GM19351 (cell line): ENCODE measurements around the gene ITGA3.

ENCODE experiments used
- ATAC-seq: cut with Tn5 transposase; IDR thresholded peaks from one replicate; pipeline ENCODE4 v1.9.1; 2021; ENCODE audit warnings: mild to moderate bottlenecking, moderate library complexity; ENCODE audit not compliant: unreplicated experiment

ITGA3 gene

GRCh38 chr17:50123649-50124349, 67.9 kb downstream of the ITGA3 start:
- no peak for ATAC-seq

DNA sequence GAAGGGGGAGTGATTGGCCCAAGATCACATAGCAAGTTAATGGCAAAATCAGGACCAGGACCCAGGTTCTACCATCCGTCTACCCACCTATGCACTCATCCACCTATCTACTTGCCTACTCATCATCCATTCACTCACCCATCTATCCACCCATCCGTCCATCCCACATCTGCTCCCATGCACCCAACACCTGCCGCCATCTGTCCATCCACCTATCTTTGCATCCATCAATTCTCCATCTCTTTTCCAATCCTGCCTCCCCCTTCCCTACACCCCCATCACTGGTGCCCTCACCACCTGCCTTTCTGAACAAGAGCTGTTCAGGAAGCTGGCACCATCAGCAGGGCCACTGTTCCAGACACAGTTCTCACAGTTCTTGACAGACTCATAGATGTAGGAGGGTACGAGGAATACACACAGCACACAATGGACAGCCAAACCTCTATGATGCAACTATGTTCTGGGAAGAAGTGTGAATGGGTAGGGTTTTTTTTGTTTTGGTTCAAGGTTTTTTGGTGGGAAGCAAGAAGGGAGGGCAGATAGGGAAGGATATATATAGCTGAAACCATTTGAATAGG, 69.6 kb downstream of the ITGA3 start:
- ATAC-seq, result no peak

DNA sequence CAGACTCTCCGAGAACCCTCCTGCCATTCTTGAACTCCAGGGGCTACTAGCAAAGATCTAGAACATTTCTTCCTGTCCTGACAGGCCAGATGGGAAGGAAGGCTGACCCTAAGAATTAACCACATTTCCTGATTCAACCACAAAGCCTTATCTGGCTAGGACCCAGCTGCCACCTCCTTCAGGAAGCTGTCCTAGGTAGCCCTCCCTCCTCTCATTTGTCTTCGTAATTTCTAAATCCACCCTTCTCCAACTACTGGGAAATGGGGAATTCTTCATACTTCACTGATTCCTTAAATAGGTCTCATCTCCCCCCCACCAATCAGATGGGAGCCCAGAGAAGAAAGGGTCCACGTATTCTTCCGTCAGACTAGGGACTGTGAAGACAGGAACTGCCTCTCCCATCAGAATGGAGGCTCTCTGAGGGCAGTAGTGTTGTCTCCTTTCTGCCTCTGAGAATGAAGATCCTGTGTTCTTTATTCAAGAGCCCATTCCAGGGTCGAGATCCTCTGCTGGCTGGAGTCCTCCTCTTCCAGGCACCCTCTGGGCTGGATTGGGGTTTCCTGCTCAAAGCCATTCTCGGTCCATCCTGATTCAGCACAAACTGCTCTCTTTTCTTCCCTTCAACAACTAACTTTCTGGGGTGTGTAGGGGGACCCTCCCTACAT, 71.9 kb downstream of the ITGA3 start:
- ATAC-seq, result no peak

GRCh38 chr17:50128441-50129352, 72.8 kb downstream of the ITGA3 start:
- no peak for ATAC-seq

DNA sequence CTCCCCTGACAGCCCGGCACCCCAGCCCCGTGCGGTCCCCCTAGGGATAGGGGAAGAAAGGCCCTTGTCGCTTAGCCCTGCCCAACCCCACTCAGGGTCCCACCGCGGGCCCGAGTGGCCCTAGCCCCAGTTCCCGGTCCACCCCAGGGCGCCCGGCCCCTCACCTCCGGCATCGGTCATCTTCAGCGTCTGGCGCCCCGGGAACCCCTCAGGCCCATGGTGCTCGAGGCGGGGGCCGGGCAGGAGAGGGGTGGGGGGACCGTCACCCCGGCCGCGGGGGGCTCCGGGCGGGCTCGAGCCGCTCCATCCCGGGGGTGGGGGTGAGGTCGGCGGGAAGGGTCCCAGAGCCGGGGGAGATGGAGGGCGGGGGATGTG, 73.4 kb downstream of the ITGA3 start:
- ATAC-seq, result no peak

GRCh38 chr17:50129728-50130558, 74.0 kb downstream of the ITGA3 start, which contains the start of gene SAMD14:
Gene SAMD14, minus strand, starts transcription at chr17:50130160. Its CDS starts 5,201 bp downstream, at chr17:50124959.
- ATAC-seq, result peak; percentile 48

DNA sequence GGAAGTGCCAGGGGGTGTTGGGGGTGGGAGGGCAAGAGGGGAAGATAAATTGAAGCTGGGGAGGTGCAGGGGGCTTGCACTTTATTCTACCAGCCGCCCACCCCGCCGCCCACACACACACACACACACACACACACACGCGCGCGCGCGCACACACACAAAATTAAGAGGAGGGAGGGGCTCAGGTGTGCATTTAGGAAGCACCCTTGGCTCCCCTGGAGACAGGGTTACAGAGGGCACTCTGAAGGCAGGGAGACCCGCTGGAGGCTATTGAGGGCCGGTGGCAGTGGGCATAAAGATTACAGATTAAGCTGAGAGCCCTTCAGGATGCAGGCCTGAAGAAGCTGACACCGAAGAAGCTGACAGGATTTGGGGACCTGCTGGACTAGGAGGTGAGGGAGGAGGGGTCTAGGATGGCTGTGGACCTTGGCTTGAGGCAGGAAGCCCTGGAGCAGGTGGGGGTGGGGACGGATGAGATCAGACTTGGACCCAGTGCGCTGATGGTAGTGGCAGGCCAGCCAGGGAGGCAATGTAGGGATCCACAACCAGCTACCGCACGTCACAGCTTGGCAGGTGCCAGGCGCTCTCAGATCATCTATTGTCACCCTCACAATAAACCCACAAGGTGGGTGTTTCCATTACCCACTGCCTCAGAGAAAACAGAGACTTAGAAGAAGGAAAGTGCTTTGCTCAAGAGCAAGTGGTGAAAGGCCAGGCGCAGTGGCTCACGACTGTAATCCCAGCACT, 74.8 kb downstream of the ITGA3 start:
- no peak for ATAC-seq

- no peak for ATAC-seq
Measured at GRCh38 chr17:50132104-50132794, 76.3 kb downstream of the ITGA3 start.

DNA sequence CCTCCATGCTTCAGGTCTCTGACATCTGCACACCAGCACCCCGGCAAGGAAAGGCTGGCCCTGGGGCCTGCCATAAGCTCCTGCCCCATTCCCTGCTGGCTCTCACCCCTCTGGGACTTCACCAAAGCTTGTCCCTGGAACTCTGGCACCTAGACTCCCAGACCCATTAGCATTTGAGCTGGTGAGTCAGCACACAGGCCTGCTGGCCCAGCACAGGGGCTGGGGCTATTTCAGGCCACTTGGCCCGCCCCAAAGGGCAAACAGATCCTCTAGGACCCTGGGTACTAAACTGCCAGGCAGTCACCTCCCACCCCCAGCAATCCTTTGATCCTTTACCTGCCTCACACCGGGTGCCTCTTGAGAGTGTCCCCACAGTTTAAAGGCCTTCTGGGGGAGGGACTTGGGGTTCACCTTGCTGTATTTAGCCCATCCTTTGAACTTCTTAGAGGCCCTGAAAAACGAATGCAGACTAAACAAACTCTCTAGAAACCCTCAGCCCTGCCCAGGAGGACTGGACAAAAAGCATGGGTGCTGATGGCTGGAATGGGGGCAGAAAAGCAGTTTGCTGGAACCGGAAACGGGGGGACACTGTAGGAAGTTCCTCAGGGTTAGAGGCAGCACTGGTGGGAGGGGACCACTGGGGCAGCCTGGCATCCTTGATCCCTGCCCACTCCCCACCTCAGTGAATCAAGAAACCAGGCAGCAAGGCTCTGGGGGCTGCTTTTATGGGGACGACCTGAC, 77.3 kb downstream of the ITGA3 start:
- ATAC-seq, result no peak

GRCh38 chr17:50133769-50134099, 77.8 kb downstream of the ITGA3 start:
- no peak for ATAC-seq

DNA sequence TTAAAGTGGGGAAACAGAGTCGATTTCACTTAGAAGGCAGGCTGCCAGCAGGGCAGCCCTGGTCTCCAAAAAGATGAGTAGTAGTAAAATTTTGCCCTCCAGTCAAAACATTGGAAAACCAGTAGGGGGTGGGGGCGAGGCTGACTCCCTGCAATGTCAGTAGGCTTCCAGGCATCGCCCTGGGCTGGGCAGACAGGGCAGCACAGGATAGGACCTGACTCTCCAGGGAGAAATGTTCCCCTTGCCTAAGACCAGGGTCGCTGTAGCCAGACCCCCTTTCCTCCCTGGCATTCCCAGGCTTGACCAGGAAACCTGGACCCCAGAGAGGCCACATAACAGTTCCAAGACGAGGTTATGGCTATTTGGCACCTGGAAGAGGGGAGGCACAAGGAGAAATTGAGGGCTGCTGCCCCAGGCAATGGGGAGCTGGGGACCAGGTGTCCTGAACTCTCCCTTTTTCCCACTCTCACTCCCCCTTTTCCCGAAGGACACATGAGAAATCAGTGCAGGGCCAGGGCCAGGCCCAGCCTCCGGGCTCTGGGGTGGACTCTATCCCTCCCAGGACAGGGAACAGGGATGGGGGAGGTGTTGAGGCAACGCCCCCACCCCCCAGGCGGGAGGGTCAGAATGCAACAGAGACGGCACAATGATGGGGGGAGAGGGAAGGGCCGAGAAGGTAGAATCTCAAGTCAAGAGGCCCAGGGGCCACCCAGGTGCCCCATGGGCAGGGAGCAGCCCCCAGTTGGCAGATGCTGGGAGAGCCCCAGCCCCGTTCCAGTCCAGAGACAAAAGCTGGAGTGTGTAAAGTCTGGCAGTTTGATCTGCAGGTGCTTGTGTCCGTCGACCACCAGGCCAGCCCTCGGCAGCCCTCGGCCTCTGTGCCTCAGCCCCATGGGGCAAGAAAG, 78.5 kb downstream of the ITGA3 start:
- no peak for ATAC-seq

GRCh38 chr17:50135316-50136095, 79.6 kb downstream of the ITGA3 start:
- no peak for ATAC-seq

DNA sequence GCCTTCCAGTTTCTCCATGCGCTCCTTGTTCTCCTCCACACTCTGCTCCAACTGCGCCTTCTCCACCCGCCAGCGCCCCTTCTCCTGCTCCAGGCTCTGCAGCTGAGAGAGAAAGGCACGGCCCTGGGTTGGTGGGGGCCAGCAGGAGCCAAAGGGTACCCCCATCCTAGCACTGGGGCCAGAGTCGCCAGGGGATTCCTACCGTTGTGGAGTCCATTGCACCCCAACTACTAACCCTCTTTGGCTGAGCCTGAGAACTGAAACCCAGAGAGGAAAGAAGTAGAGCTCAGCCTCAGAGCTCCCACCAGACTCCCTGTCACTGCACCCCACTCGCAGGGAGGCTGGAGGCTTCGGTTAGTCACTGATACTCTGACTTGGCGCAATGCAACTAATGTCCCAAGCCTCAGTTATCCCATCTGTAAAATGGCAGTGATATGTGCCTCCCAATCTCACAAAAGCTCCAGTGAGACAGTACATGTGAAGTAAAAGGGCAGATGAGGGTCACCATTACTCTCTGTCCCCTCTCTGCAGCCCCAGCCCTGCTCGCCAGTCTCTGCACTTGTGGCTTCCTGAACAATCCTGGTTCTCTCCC, 80.3 kb downstream of the ITGA3 start:
- no peak for ATAC-seq

- ATAC-seq, result no peak
Measured at GRCh38 chr17:50137042-50137441, 81.1 kb downstream of the ITGA3 start.

DNA sequence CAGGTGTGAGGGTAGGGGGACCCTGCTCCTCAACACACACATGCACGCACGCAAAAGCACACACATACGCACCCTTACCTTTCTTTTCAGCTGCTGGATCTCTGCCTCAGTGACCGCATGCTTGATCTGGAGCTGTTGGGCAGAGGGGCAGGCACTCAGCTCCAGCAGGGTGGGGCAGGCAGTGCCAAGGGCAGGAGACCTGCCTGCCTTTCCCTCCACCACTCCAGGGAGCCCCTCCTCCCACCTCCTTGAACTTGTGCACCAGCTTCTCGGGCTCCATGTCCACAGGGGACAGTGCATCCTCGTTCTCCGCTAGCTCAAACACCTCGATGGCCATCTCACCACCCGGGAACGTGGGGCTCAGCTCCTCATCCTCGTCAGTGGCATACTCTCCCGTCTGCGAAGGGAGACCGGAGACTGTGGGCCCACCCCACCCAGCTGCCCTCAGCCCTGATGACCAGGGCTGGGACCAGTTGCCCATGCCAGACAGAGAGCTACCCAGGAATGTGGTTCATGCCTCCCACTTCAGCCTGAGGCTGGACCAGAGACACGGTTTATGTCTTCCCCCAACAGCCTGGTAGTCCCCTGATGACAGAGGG, 83.4 kb downstream of the ITGA3 start:
- no peak for ATAC-seq
